Sigmoid colon (tissue), 4 donors: Measurements from ENCODE around the gene TCERG1L.

ENCODE experiments used
- EP300 ChIP-seq, 4 donors: sonication (generic); formaldehyde crosslinking; IDR thresholded peaks; one replicate each; pipeline ENCODE4 v1.6.1; 2017; ENCODE audit warnings: antibody characterized with exemption in 4 of 4
- POLR2A ChIP-seq, 2 donors: fragments of 450-650 bp; IDR thresholded peaks; one replicate each; pipeline ENCODE4 v1.6.1; 2016; ENCODE audit warnings: antibody characterized with exemption in 2 of 2, mild to moderate bottlenecking in 2 of 2, moderate library complexity in 2 of 2
- POLR2AphosphoS5 ChIP-seq, 4 donors: sonication (generic); formaldehyde crosslinking; IDR thresholded peaks; one replicate each; pipeline ENCODE4 v1.6.1; 2017; ENCODE audit warnings: antibody characterized with exemption in 4 of 4
- TF ChIP-seq, protein P1 (sequence below), 4 experiments: fragments of 450-650 bp in 3 of 4; fragments of 200-600 bp in 1 of 4; IDR thresholded peaks; one replicate each; pipeline ENCODE4 v1.5.1; 2016 to 2019; ENCODE audit warnings: antibody characterized with exemption in 4 of 4, mild to moderate bottlenecking in 3 of 4, moderate library complexity in 2 of 4

GRCh38 chr10:131345691-131346090 lies 34.2 kb upstream of the TCERG1L start:
- TF ChIP-seq POLR2AphosphoS5 (IDR thresholded peaks at IDR 0.05) (no peak), POLR2A (IDR thresholded peaks at IDR 0.05) (no peak), EP300 (IDR thresholded peaks at IDR 0.05) (no peak)
- TF ChIP-seq, protein P1, sequence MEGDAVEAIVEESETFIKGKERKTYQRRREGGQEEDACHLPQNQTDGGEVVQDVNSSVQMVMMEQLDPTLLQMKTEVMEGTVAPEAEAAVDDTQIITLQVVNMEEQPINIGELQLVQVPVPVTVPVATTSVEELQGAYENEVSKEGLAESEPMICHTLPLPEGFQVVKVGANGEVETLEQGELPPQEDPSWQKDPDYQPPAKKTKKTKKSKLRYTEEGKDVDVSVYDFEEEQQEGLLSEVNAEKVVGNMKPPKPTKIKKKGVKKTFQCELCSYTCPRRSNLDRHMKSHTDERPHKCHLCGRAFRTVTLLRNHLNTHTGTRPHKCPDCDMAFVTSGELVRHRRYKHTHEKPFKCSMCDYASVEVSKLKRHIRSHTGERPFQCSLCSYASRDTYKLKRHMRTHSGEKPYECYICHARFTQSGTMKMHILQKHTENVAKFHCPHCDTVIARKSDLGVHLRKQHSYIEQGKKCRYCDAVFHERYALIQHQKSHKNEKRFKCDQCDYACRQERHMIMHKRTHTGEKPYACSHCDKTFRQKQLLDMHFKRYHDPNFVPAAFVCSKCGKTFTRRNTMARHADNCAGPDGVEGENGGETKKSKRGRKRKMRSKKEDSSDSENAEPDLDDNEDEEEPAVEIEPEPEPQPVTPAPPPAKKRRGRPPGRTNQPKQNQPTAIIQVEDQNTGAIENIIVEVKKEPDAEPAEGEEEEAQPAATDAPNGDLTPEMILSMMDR (IDR thresholded peaks at IDR 0.05), result no peak
